ENCODE data around the gene CTPS2.

The CTPS2 gene

DNA sequence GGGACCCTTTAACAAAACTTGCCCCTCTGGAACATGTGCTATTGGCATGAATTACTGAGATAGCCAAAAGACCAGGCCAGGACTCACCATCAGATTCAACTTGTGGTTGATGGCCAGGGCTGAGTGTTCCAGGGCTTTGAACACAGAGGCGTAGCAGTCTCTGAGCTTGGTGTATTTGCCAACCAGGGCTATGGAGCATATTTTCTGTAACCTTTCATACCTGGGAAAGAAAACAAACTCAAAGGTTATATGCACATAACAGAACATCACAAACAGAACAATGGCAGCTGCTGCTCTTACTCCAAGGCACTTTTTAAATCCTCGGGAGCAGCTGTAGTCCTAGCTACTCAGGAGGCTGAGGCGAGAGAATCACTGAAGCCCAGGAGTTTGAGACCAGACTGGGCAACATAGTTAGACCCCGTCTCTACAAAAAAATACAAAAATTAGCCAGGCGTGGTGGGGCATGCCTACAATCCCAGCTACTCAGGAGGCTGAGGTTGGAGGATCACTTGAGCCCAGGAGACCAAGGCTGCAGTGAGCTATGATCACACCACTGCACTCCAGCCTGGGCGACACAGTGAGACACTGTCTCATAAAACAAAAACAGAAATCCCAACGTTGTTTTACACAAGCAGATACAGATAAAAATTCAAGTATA lies 29.3 kb downstream of the CTPS2 start:
- Histone ChIP-seq H2BK15ac (ENCODE audit: low read depth, poor library complexity, severe bottlenecking) (no peak overlapping the region), H2BK5ac (ENCODE audit: low read depth, low read length, poor library complexity, severe bottlenecking) (no peak overlapping the region), H3K27ac (ENCODE audit: low read length, poor library complexity, severe bottlenecking) (no peak overlapping the region), H3K4ac (ENCODE audit: low read depth in 1 of 2, low read length in 2 of 2) (no peak overlapping the region), H2AK5ac (ENCODE audit: low read length, severe bottlenecking) (no peak overlapping the region), H3K9me3 (ENCODE audit: control insufficient read depth, low read length) (no peaks in the 10 kb centered on the region), H3K9ac (ENCODE audit: low read length) (no peak overlapping the region), H3K4me2 (ENCODE audit: low read length, poor library complexity, severe bottlenecking) (no peak overlapping the region), H3K23ac (ENCODE audit: low read length in 2 of 2) (no peak overlapping the region), H3K14ac (ENCODE audit: low read length in 2 of 2) (no peak overlapping the region), H4K91ac (ENCODE audit: low read length) (no peak overlapping the region), H3K79me1 (replicated peaks; ENCODE audit: low read length, poor library complexity, severe bottlenecking) (no peaks in the 10 kb centered on the region), H3K4me3 (ENCODE audit: insufficient read depth in 1 of 2, low read depth in 1 of 2, low read length in 2 of 2) (no peak overlapping the region), H3K36me3 (ENCODE audit: control insufficient read depth in 1 of 2, insufficient read depth in 2 of 2, low read depth in 1 of 2, low read length in 2 of 2) (peaks cover 14 to 27% of the 10 kb centered on the region in 2 experiments), H3K18ac (ENCODE audit: low read depth in 1 of 2, low read length in 2 of 2) (no peak overlapping the region), H3K4me1 (ENCODE audit: control insufficient read depth, insufficient read depth, low read depth, low read length) (peaks cover 1% of the 10 kb centered on the region), H4K8ac (ENCODE audit: low read length) (no peak overlapping the region), H2BK12ac (ENCODE audit: low read length in 2 of 2) (no peak overlapping the region), H2BK120ac (ENCODE audit: low read depth, low read length) (no peak overlapping the region), H2AFZ (ENCODE audit: low read depth, low read length) (no peak overlapping the region), H3K27me3 (ENCODE audit: control insufficient read depth in 1 of 2, insufficient read depth in 1 of 2, low read length in 2 of 2) (peaks cover 0 to 6% of the 10 kb centered on the region in 2 experiments)
- no peak for DNase-seq
- 96% methylated on average over 5 of the region's 7 CpGs for WGBS

DNA sequence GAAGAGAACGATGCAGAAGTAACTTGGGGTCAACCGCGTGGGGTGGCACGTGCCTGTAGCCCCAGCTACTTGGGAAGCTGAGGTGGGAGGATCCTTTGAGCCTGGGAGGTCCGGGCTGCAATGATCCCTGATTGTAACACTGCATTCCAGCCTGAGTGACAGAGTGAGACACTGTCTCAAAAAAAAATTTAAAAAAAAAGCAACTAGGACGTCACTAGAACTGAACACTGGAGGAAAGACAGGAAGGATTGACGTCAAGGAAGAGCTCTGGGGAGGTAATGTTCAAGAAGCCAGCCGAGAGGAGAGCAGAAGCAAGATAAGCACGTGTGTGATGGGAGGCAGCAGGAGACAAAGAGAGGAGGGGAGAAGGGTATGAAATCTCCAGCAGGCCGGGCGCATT lies 33.8 kb downstream of the CTPS2 start:
- H3K27ac ChIP-seq (ENCODE audit: low read length, poor library complexity, severe bottlenecking) = no peak overlapping the region
- no peaks in the 10 kb centered on the region for H3K79me1 ChIP-seq (replicated peaks; ENCODE audit: low read length, poor library complexity, severe bottlenecking)
- no peak overlapping the region for H3K4ac ChIP-seq (ENCODE audit: low read depth in 1 of 2, low read length in 2 of 2)
- no peak overlapping the region for H3K14ac ChIP-seq (ENCODE audit: low read length in 2 of 2)
- 94% methylated on average over 10 of the region's 11 CpGs for WGBS
- no peak overlapping the region for H3K23ac ChIP-seq (ENCODE audit: low read length in 2 of 2)
- no peak overlapping the region for H2BK120ac ChIP-seq (ENCODE audit: low read depth, low read length)
- no peak overlapping the region for H2BK5ac ChIP-seq (ENCODE audit: low read depth, low read length, poor library complexity, severe bottlenecking)
- no peaks in the 10 kb centered on the region for H3K4me1 ChIP-seq (ENCODE audit: control insufficient read depth, insufficient read depth, low read depth, low read length)
- no peak overlapping the region for H2BK15ac ChIP-seq (ENCODE audit: low read depth, poor library complexity, severe bottlenecking)
- peaks cover 0 to 8% of the 10 kb centered on the region in 2 experiments for H3K27me3 ChIP-seq (ENCODE audit: control insufficient read depth in 1 of 2, insufficient read depth in 1 of 2, low read length in 2 of 2)
- no peak overlapping the region for H3K9ac ChIP-seq (ENCODE audit: low read length)
- H3K18ac ChIP-seq (ENCODE audit: low read depth in 1 of 2, low read length in 2 of 2) = no peak overlapping the region
- no peak for DNase-seq
- no peaks in the 10 kb centered on the region for H3K9me3 ChIP-seq (ENCODE audit: control insufficient read depth, low read length)
- H3K4me3 ChIP-seq (ENCODE audit: insufficient read depth in 1 of 2, low read depth in 1 of 2, low read length in 2 of 2) = no peak overlapping the region
- no peak overlapping the region for H2AFZ ChIP-seq (ENCODE audit: low read depth, low read length)
- H2BK12ac ChIP-seq (ENCODE audit: low read length in 2 of 2) = no peak overlapping the region
- H4K91ac ChIP-seq (ENCODE audit: low read length) = no peak overlapping the region
- no peak overlapping the region for H2AK5ac ChIP-seq (ENCODE audit: low read length, severe bottlenecking)
- H3K4me2 ChIP-seq (ENCODE audit: low read length, poor library complexity, severe bottlenecking) = no peak overlapping the region
- H4K8ac ChIP-seq (ENCODE audit: low read length) = no peak overlapping the region
- peaks cover 17 to 20% of the 10 kb centered on the region in 2 experiments for H3K36me3 ChIP-seq (ENCODE audit: control insufficient read depth in 1 of 2, insufficient read depth in 2 of 2, low read depth in 1 of 2, low read length in 2 of 2)

DNA sequence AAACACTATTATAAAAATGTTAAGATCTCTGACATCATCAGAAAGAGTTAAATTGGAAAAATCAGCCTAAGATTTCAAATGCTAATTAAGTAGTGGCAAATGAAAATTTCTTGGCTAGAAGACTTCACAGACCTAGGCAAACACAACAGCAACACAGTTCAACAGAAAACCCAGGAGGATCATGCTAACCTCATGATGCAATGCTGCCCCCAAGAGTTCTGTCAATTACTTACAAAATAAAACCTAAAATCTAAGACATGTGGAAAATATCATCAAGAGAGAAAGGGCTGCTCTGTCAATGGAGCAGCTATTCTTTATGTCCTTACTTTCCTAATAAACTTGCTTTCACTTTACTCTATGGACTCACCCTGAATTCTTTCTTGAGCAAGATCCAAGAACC lies 41.5 kb downstream of the CTPS2 start:
- H2BK120ac ChIP-seq (ENCODE audit: low read depth, low read length) = no peak overlapping the region
- no peak overlapping the region for H3K23ac ChIP-seq (ENCODE audit: low read length in 2 of 2)
- H3K27me3 ChIP-seq (ENCODE audit: control insufficient read depth in 1 of 2, insufficient read depth in 1 of 2, low read length in 2 of 2) = peaks cover 0 to 8% of the 10 kb centered on the region in 2 experiments
- no peak overlapping the region for H3K9ac ChIP-seq (ENCODE audit: low read length)
- no peak overlapping the region for H3K18ac ChIP-seq (ENCODE audit: low read depth in 1 of 2, low read length in 2 of 2)
- H2BK12ac ChIP-seq (ENCODE audit: low read length in 2 of 2) = no peak overlapping the region
- H2BK15ac ChIP-seq (ENCODE audit: low read depth, poor library complexity, severe bottlenecking) = no peak overlapping the region
- peaks cover 1% of the 10 kb centered on the region for H3K4me1 ChIP-seq (ENCODE audit: control insufficient read depth, insufficient read depth, low read depth, low read length)
- H3K9me3 ChIP-seq (ENCODE audit: control insufficient read depth, low read length) = no peaks in the 10 kb centered on the region
- no peak overlapping the region for H3K4me3 ChIP-seq (ENCODE audit: insufficient read depth in 1 of 2, low read depth in 1 of 2, low read length in 2 of 2)
- H3K27ac ChIP-seq (ENCODE audit: low read length, poor library complexity, severe bottlenecking) = no peak overlapping the region
- no peak overlapping the region for H4K8ac ChIP-seq (ENCODE audit: low read length)
- no peak overlapping the region for H3K14ac ChIP-seq (ENCODE audit: low read length in 2 of 2)
- no peaks in the 10 kb centered on the region for H3K79me1 ChIP-seq (replicated peaks; ENCODE audit: low read length, poor library complexity, severe bottlenecking)
- H4K91ac ChIP-seq (ENCODE audit: low read length) = no peak overlapping the region
- no peak overlapping the region for H2AFZ ChIP-seq (ENCODE audit: low read depth, low read length)
- no peak overlapping the region for H2BK5ac ChIP-seq (ENCODE audit: low read depth, low read length, poor library complexity, severe bottlenecking)
- peak; percentile 48 for DNase-seq
- no peak overlapping the region for H3K4ac ChIP-seq (ENCODE audit: low read depth in 1 of 2, low read length in 2 of 2)
- peaks cover 0 to 4% of the 10 kb centered on the region in 2 experiments for H3K36me3 ChIP-seq (ENCODE audit: control insufficient read depth in 1 of 2, insufficient read depth in 2 of 2, low read depth in 1 of 2, low read length in 2 of 2)
- no peak overlapping the region for H2AK5ac ChIP-seq (ENCODE audit: low read length, severe bottlenecking)
- H3K4me2 ChIP-seq (ENCODE audit: low read length, poor library complexity, severe bottlenecking) = no peak overlapping the region

DNA sequence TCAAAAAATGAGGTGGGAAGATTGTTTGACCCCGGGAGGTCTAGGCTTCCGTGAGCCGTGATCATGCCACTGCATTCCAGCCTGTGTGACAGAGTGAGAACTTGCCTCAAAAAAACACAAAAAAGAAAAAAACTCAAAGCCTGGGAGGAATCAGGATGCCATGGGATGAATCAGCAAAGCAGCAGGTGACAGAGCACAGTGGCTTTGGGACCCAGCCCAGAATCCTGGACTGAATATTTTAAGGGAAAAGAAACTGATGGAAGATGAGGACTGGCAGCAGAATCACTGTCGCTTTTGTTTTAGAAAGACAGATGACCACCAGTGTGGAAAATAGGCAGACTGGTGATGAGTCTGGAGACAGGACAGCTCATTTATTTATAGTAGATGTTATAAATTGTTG lies 45.9 kb downstream of the CTPS2 start:
- H3K27me3 ChIP-seq (ENCODE audit: control insufficient read depth in 1 of 2, insufficient read depth in 1 of 2, low read length in 2 of 2) = peaks cover 0 to 7% of the 10 kb centered on the region in 2 experiments
- H3K14ac ChIP-seq (ENCODE audit: low read length in 2 of 2) = no peak overlapping the region
- H2BK120ac ChIP-seq (ENCODE audit: low read depth, low read length) = no peak overlapping the region
- H3K4me1 ChIP-seq (ENCODE audit: control insufficient read depth, insufficient read depth, low read depth, low read length) = peaks cover 5% of the 10 kb centered on the region
- H2BK15ac ChIP-seq (ENCODE audit: low read depth, poor library complexity, severe bottlenecking) = no peak overlapping the region
- no peak overlapping the region for H3K27ac ChIP-seq (ENCODE audit: low read length, poor library complexity, severe bottlenecking)
- H3K9me3 ChIP-seq (ENCODE audit: control insufficient read depth, low read length) = no peaks in the 10 kb centered on the region
- no peak overlapping the region for H3K18ac ChIP-seq (ENCODE audit: low read depth in 1 of 2, low read length in 2 of 2)
- H2AK5ac ChIP-seq (ENCODE audit: low read length, severe bottlenecking) = no peak overlapping the region
- H4K91ac ChIP-seq (ENCODE audit: low read length) = no peak overlapping the region
- H3K4me3 ChIP-seq (ENCODE audit: insufficient read depth in 1 of 2, low read depth in 1 of 2, low read length in 2 of 2) = no peak overlapping the region
- peak; percentile 23 for DNase-seq
- no peak overlapping the region for H3K4me2 ChIP-seq (ENCODE audit: low read length, poor library complexity, severe bottlenecking)
- H3K23ac ChIP-seq (ENCODE audit: low read length in 2 of 2) = no peak overlapping the region
- H2AFZ ChIP-seq (ENCODE audit: low read depth, low read length) = no peak overlapping the region
- H3K79me1 ChIP-seq (replicated peaks; ENCODE audit: low read length, poor library complexity, severe bottlenecking) = peaks cover 2% of the 10 kb centered on the region
- no peak overlapping the region for H2BK5ac ChIP-seq (ENCODE audit: low read depth, low read length, poor library complexity, severe bottlenecking)
- no peak overlapping the region for H2BK12ac ChIP-seq (ENCODE audit: low read length in 2 of 2)
- peaks cover 0 to 4% of the 10 kb centered on the region in 2 experiments for H3K36me3 ChIP-seq (ENCODE audit: control insufficient read depth in 1 of 2, insufficient read depth in 2 of 2, low read depth in 1 of 2, low read length in 2 of 2)
- 72% methylated on average over 4 of the region's 4 CpGs for WGBS
- H3K9ac ChIP-seq (ENCODE audit: low read length) = no peak overlapping the region
- no peak overlapping the region for H3K4ac ChIP-seq (ENCODE audit: low read depth in 1 of 2, low read length in 2 of 2)
- H4K8ac ChIP-seq (ENCODE audit: low read length) = no peak overlapping the region
